Frontal cortex (tissue), 4 donors: ENCODE data around the gene PFKP. TPM values are rescaled to one million over a fixed set of nuclear protein-coding genes. Genes with fewer than 3 reads are reported as not detected.
"Not testable (repeated sequence)": the region's sequence is repeated elsewhere in the genome, so short reads cannot be mapped to it uniquely, and the experiment has no call there.

Source experiments
- DNase-seq, 2 donors: peaks; one replicate each; pipeline ENCODE4 v3.0.0; 2012; ENCODE audit warnings: low spot score in 2 of 2
- FAIRE-seq: peaks from 2 replicates; lab custom pipeline; 2012; peaks lifted over from hg19 to GRCh38; lab: Jason Lieb, UNC
- total RNA-seq: library from RNA; depleted of rRNA; stranded (reverse); fragments of >200 nt; gene quantifications from one replicate; pipeline ENCODE4 v1.2.3, GENCODE V29; 2014
- donor health status: control.
- donor health status: control.
- donor health status: control.

PFKP gene
- total RNA-seq, 1 donor from 2014 or later, result 81.5 TPM

- no peak for FAIRE-seq
- DNase-seq, result no peak
Measured at GRCh38 chr10:3046210-3046779, 21.1 kb upstream of the PFKP start.

- FAIRE-seq (no peak), DNase-seq (no peak)
Measured at GRCh38 chr10:3046981-3047547, 20.3 kb upstream of the PFKP start.

- DNase-seq, result no peak
Measured at GRCh38 chr10:3047596-3047995, 19.8 kb upstream of the PFKP start.

GRCh38 chr10:3048119-3049019, 19.0 kb upstream of the PFKP start:
- FAIRE-seq, result no peak
- DNase-seq, result no peak

More at GRCh38 chr10:3047596-3047995, 19.8 kb upstream of the PFKP start:
- FAIRE-seq, result no peak

GRCh38 chr10:3051692-3052091, 15.7 kb upstream of the PFKP start:
- DNase-seq (no peak), FAIRE-seq (no peak)

- FAIRE-seq (no peak), DNase-seq (no peak)
Measured at GRCh38 chr10:3053155-3053554, 14.2 kb upstream of the PFKP start.

GRCh38 chr10:3054183-3054850, 13.0 kb upstream of the PFKP start:
- DNase-seq (no peak), FAIRE-seq (no peak)

- DNase-seq, result no peak
- FAIRE-seq, result no peak
Measured at GRCh38 chr10:3054851-3055199, 12.5 kb upstream of the PFKP start.

- FAIRE-seq, result no peak
- DNase-seq, result no peak
Measured at GRCh38 chr10:3056280-3057037, 10.9 kb upstream of the PFKP start.

GRCh38 chr10:3057946-3058345, 9.4 kb upstream of the PFKP start:
- no peak for DNase-seq
- no peak for FAIRE-seq

- DNase-seq, result no peak
- no peak for FAIRE-seq
Measured at GRCh38 chr10:3059974-3060373, 7.4 kb upstream of the PFKP start.

- FAIRE-seq (no peak), DNase-seq (no peak)
Measured at GRCh38 chr10:3060481-3060889, 6.9 kb upstream of the PFKP start.

- FAIRE-seq, DNase-seq: not testable (repeated sequence)
Measured at GRCh38 chr10:3061323-3061898, 5.9 kb upstream of the PFKP start.

GRCh38 chr10:3062502-3063186, 4.7 kb upstream of the PFKP start:
- FAIRE-seq, result no peak
- no peak for DNase-seq

GRCh38 chr10:3064423-3064822, 2.9 kb upstream of the PFKP start:
- FAIRE-seq (no peak), DNase-seq (no peak)

GRCh38 chr10:3065622-3066021, 1.7 kb upstream of the PFKP start:
- DNase-seq, result no peak
- FAIRE-seq, result no peak

GRCh38 chr10:3066317-3067117, 831 bp upstream of the PFKP start:
- no peak for FAIRE-seq
- DNase-seq, result no peak

- DNase-seq, result no peak
- FAIRE-seq, result no peak
Measured at GRCh38 chr10:3067859-3068179, 471 bp downstream of the PFKP start.
